ENCODE data around the gene TRIO.

TRIO gene

GRCh38 chr5:14507156-14507941, 364.2 kb downstream of the TRIO start:
- no peaks in the 10 kb centered on the region for H3K27me3 ChIP-seq (replicated peaks)
- in situ Hi-C loops (cut with HindIII; ENCODE audit: low pct_ligation_motif_present, low sequenced_read_pairs): no loop called here
- TF ChIP-seq CTCF (IDR thresholded peaks at IDR 0.05; ENCODE audit: low read depth, low read length, missing control alignments): no peak
- peaks cover 68% of the 10 kb centered on the region for H3K36me3 ChIP-seq (replicated peaks)
- no peak overlapping the region for H3K27ac ChIP-seq
- no peak for DNase-seq
- H3K4me3 ChIP-seq (ENCODE audit: low read depth, low read length): no peak overlapping the region

GRCh38 chr5:14508046-14508445, 364.9 kb downstream of the TRIO start:
- in situ Hi-C loops (cut with HindIII; ENCODE audit: low pct_ligation_motif_present, low sequenced_read_pairs): no loop called here
- no peak for TF ChIP-seq CTCF (IDR thresholded peaks at IDR 0.05; ENCODE audit: low read depth, low read length, missing control alignments)
- DNase-seq: no peak
- Histone ChIP-seq H3K4me3 (ENCODE audit: low read depth, low read length) (no peak overlapping the region), H3K36me3 (replicated peaks) (peaks cover 61% of the 10 kb centered on the region), H3K27ac (no peak overlapping the region), H3K27me3 (replicated peaks) (no peaks in the 10 kb centered on the region)

- Histone ChIP-seq H3K36me3 (replicated peaks) (peaks cover 46% of the 10 kb centered on the region), H3K27ac (no peak overlapping the region), H3K27me3 (replicated peaks) (no peaks in the 10 kb centered on the region), H3K4me3 (ENCODE audit: low read depth, low read length) (no peak overlapping the region)
- DNase-seq: no peak
- in situ Hi-C loops (cut with HindIII; ENCODE audit: low pct_ligation_motif_present, low sequenced_read_pairs): no loop called here
- TF ChIP-seq CTCF (IDR thresholded peaks at IDR 0.05; ENCODE audit: low read depth, low read length, missing control alignments): no peak
Observed at GRCh38 chr5:14509556-14509955, 366.4 kb downstream of the TRIO start.

GRCh38 chr5:14510156-14510734, 367.1 kb downstream of the TRIO start:
- H3K27me3 ChIP-seq (replicated peaks): no peaks in the 10 kb centered on the region
- TF ChIP-seq CTCF (IDR thresholded peaks at IDR 0.05; ENCODE audit: low read depth, low read length, missing control alignments): no peak
- no peak overlapping the region for H3K4me3 ChIP-seq (ENCODE audit: low read depth, low read length)
- peaks cover 41% of the 10 kb centered on the region for H3K36me3 ChIP-seq (replicated peaks)
- no peak for DNase-seq
- H3K27ac ChIP-seq: no peak overlapping the region
- in situ Hi-C loops (cut with HindIII; ENCODE audit: low pct_ligation_motif_present, low sequenced_read_pairs): no loop called here

- Histone ChIP-seq H3K36me3 (replicated peaks) (peaks cover 34% of the 10 kb centered on the region), H3K4me3 (ENCODE audit: low read depth, low read length) (no peak overlapping the region), H3K27me3 (replicated peaks) (no peaks in the 10 kb centered on the region), H3K27ac (no peak overlapping the region)
- no peak for DNase-seq
- TF ChIP-seq CTCF (IDR thresholded peaks at IDR 0.05; ENCODE audit: low read depth, low read length, missing control alignments): no peak
- in situ Hi-C loops (cut with HindIII; ENCODE audit: low pct_ligation_motif_present, low sequenced_read_pairs): no loop called here
Observed at GRCh38 chr5:14510880-14511279, 367.7 kb downstream of the TRIO start.
